Embryonic facial prominence (tissue), 1 donor: ENCODE results near the gene NAA11.

Experiments used
- DNase-seq: peaks from one replicate; pipeline ENCODE4 v3.0.0-alpha.2; 2016; ENCODE audit errors: extremely low spot score

NAA11 gene

DNA sequence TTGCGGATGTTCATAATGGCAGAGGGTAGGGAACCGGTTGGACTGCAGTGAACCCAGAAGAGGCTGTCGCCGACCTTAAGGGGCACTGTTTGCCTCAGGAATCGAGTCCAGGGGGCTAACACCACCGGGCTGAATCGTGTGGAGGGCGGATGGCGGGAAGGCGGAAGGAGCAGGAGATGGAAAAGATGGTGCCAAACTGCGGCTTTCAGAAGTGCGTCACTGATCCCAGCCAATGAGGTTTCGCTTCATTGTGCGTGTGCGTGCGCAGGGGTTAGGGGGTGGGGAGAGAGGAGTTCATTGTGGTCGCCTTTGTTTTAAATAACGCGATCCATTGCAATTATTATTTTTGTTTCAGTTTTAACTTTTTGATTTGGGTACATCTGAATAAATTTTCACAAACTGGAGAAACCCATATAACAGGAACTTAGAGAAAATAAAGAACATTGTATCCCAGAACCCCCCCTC, at the start of gene NAA11:
NAA11 (minus strand) TSS at position 198 of the 465 bp plus-strand sequence; CDS start at position 14, 184 bp downstream.
- DNase-seq: no peak

DNA sequence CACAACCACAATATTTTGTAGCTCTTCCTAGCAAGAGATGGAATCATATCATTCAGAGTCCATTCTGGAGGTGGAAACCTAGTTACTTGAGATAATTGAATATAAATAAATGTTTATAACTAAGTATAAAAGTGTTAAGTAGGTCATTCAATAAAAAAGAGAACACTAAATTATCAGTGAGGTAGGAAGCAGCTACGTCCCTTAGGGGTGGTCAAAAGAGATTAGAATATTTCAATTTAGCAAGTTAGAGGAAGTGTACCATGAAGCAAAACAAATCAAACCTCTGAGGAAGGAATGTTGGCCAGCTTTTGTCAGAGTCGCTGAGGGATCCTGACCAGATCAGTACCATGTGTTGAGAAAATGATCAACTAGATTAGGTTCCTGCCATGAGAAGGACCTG, 44.2 kb upstream of the NAA11 start:
- no peak for DNase-seq

DNA sequence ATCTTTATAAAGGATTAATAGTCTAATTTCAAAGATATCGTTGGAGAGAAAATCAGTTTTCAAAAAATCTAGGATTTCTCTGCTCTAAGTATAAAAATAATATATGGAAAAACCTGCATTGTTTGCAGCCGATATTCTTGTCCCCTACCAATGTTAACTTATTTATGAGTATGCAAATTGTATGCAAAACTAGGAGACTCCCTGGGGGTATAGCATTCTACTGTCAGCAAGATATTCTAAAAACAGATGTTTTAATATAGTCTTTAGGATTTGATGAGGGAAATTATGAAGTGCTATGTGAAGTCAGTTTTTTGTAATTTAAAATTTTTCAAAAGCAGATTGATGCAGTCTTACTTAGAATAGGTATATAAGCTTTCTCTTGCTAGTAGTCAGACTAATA, 41.2 kb upstream of the NAA11 start:
- no peak for DNase-seq

DNA sequence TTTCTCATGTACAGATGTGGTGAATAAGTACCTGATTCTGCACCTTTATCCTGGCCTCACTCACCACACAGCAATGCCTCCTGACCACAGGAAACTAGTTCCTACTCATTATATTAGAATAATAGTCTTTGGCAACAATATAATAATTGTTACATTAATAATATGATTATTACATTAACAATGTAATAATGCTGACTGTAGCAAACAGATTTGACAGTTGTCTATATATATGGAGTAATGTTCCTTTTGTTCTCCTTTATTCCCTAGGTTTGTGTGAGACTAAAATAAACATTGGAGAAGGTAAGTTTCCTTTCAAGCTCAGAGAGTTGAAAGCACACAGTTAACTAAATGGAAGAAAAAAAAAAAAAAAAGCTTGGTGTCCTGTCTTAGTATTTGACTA, 40.6 kb upstream of the NAA11 start:
- no peak for DNase-seq

DNA sequence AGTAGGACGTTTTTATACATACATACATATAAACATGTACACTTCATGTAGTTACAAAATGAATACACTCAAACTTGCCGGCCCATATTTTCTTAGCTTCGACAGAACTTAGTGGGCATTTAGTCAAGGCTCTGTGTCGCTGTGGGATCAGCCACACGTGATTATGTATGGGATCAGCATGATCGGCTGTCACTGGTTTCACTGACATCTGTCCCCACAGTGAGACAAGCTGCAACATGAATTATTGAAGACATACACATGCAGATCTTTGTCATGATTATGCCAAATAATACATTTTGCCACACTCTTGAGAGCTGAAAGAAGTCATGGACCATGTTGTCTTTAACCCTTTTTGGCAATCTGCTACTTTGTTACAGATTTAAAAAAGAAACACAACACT, 38.2 kb upstream of the NAA11 start:
- DNase-seq: no peak

DNA sequence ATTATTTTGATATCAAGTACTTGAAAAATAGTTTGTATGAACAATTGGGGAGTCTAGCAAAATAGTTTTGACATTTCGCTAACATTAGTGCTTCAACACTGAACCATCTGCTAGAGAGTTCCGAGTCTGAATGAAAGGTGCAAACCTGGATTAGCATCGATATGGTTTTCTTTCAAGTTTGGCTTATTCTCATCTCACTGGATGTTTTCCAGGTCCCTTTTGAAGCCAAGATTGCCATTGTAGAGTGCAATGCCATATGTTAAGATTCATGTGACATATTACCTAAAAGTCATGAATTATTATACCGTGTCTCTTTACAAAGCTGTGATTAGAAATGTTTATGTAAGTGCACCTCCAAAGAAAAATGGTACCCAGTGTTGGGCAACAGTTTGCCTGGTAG, 36.8 kb upstream of the NAA11 start:
- DNase-seq: no peak

DNA sequence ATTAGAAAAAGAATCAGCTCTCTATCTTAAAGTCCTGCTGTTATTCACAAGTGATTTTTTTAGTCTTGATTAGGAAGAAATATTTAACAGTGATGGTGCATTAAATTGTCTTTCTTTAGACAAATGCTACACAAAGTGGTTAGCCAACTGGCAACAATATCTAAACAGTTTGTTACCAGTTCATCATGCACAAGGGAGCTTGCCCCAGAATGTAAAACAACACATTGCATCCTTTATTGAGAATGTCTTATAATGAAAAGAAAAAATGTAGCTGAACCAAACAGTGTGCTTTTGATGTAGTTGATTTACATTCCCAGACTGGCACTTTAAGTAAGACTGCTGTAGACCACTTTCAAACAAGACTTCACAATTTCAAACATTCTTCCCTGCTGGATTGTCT, 34.1 kb upstream of the NAA11 start:
- DNase-seq: no peak

DNA sequence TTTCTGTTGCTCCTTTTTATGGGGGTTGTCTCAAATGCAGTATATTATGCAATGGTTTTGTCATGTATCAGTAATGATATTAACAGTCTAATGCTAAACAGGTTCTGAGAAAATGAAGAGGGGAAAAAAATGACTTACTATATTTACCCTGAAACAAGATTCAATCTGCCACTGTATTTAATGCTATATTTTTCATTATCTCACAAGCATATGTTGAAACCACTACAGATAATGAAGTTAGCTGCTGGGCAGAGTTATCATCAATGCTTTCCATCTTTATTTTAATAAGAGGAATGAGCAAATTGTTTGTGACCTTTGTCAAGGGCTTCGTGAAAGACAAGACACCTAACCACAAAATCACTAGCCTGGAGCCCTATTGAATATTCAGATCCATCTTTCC, 32.6 kb upstream of the NAA11 start:
- DNase-seq: no peak

DNA sequence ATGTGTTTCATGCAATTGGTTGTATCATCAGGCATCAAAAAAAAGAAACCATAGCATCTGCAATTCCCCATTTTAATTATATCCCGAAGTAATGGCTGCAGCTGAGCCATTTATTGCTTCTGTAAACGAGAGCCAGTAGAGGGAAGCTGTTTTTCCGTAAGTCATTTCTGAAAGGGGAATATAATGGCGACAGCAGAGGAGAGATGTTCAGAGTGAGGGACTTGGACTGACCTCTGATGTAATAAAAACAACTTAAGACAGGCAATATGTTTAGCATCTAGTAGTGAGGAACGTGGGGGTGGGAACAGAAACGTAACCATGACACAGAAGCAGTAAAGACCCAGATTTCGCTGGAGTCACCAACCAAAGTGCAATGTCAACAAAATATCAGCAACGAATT, 31.5 kb upstream of the NAA11 start:
- no peak for DNase-seq

DNA sequence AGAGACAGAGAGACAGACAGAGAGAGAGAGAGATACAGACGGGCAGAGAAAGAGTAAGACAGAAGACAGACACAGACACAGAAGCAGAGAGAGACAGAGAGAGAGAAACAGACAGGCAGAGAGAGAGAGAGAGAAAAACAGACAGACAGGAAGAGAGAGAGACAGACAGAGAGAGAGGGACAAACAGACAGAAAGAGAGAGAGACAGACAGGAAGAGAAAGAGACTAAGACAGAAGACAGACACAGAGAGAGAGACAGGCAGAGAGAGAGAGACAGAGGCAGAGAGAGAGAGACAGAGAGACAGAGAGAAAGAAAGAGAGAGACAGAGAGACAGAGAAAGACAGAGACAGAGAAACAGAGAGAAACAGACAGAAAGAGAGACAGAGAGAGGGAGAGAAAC, 27.2 kb upstream of the NAA11 start:
- DNase-seq: no peak

DNA sequence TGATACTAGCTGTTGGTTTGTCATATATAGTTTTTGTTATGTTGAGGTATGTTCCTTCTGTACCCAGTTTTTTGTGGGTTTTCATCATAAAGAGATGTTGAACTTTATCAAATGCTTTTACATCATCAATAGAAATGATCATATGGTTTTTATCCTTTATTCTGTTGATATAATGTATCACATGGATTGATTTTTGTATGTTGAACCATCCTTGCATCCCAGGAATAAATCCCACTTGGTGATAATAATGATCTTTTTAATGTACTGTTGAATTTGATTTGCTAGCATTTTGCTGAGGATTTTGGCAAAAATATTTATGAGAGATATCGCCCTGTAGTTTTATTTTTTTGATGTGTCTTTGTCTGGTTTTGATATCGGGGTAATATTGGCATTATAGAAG, 22.5 kb upstream of the NAA11 start:
- no peak for DNase-seq

DNA sequence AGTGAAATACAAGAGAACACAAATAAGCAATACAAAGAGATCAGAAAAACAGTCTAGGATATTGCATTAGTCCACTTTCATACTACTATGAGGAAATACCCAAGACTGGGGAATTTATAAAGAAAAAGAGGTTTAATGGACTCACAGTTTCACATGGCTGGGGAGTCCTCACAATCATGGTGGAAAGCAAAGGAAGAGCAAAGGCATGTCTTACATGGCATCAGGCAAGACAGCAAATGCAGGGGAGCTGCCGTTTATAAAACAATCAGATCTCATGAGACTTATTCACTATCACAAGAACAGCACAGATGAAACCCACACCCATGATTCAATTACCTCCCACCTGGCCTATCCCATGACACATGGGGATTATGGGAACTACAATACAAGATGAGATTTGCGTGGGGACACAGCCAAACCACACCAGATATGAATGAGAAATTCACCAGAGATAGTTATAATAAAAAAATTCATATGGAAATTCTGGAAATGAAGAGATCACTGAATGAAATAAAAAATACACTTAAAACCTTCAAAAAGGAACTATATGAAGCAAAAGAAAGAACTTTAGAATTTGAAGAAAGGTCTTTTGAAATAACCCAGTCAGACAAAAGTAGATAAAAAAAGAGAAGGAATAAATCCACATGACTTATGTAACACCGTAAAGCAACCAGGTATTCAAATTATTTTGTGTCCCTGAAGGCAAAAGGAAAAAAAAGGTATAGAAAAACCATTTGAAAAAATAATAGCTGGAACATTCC, 16.2 kb upstream of the NAA11 start:
- DNase-seq: no peak

DNA sequence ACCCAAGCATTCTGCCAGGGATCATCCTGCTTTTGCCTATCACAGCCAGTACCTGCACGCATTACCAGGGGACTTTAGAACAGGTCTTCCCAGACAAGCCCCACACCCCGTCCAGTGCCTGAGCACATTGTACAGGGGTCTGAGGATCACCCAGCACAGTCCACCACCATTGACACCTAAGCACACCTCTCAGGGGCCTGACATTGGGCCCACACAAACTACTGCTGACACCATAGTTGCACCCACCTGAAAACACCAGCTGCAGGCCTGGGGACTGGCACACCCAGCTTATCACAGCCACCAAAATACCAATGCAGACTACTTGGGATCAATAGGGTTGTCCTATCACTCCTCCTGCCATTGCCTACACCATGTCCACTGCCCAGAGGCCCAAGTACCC, 14.7 kb upstream of the NAA11 start:
- no peak for DNase-seq

DNA sequence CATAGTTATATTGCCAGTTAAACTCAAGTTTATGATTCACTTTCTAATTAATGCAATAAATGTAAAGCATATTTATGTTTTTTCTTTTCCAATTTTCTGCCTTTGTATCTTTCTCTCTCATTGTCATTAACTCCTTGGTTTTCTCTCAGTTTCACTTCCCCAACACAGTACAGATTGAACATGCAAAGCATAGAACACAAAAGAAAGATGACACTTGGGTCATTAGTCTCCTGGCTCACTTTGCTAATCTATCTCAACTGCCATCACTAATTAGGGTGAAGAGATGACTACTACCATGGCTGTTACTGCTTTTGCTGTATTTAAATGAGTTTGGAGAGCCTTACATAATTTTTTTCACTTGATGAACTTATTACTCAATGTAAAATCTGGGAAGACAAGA, 12.3 kb upstream of the NAA11 start:
- no peak for DNase-seq

DNA sequence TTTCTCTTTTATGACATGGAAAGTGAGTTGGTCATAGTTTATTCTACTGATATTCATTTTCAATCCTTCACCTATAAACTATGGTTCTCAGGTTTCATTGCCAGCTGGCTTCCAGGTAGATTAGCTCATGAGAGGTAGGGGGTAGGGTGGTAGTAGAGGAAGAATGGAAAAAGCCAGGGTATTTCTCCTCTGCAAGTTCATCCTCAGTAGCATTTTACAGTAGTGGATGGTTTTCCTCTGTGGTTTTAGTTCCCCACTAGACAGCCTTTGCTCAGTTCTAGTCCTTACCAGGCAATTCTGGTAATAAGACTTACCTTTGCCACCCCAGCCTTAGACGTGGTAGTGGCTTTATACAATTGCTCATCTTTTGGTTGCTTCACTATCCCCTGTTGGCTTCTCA, 8.9 kb upstream of the NAA11 start:
- no peak for DNase-seq

DNA sequence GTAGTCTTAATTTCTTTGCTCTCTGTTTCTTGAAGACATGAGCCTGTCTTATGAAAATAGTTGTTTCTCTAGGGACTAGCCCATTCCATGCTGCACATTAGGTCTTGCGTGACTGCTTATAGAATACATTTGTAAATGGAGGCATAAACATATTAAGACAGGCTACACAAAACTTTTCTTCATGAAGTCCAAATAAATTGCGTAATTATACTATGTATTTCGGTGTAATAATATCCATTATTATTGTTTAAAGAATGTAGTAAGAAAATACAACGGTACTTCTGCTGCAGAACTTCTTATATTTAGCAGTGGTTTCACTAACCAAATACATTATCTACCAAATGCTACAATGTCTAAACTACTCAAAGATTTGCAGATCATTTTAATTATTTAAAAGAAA, 8.5 kb upstream of the NAA11 start:
- DNase-seq: no peak

DNA sequence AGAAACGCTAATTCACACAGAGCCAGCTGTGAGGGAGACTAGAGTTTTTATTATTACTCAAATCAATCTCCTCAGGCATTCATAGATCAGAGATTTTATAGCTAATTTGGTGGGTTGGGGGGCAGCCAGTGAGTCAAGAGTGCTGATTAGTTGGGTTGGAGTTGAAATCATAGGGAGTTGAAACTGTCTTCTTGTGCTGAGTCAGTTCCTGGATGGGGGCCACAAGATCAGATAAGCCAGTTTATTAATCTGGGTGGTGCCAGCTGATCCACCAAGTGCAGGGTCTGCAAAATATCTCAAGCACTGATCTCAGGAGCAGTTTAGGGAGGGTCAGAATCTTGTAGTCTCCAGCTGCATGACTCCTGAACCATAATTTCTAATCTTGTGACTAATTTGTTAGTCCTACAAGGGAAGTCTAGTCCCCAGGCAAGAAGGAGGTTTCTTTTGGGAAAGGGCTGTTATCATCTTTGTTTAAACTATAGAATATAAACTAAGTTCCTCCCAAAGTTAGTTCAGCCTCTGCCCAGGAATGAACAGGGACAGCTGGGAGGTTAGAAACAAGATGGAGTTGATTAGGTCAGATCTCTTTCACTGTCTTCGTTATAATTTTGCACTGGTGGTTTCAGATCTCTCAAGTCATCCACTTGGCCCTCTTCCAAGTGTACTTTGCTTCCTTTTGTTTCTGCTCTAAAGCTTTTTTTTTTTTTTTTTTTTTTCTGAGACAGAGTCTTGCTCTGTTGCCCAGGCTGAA, 5.4 kb upstream of the NAA11 start:
- DNase-seq: no peak

DNA sequence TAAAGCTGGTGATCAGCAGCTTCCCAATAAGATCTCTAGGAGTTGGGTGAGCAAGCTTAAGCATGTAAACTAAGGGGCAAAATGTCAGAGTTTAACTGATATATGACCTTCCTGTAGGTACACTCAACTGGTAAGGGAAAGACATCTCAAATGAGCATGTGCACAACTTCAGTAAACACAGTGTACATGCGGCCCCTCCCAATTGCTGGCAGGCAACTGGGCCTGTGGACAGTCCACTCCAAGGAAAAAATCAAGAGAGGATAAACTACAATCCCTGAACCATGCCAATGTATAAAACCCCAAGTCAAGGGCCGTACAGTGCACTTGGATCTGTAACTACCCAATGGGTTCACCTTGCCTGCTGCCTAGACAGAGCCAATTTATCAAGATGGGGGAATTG, 4.9 kb upstream of the NAA11 start:
- DNase-seq: no peak

DNA sequence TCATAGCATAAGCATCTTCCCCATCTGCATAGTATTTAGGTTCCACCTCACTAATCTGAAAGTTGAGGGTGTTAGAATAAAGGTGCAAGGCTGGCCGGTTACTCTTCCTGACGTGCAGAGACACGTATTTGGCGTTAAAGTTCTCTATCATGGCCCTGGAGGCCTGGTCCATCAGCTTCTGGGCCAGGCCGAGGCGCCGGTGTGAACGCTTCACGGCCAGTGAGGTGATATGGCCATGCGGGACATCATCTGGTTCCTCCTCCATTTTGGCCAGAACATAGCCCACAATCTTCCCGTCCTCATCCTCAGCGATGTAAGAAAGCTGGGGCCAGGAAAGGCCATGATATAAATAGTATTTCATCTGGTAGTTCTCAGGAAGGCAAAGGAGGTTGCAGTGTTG, 425 bp downstream of the NAA11 start:
- DNase-seq: no peak

DNA sequence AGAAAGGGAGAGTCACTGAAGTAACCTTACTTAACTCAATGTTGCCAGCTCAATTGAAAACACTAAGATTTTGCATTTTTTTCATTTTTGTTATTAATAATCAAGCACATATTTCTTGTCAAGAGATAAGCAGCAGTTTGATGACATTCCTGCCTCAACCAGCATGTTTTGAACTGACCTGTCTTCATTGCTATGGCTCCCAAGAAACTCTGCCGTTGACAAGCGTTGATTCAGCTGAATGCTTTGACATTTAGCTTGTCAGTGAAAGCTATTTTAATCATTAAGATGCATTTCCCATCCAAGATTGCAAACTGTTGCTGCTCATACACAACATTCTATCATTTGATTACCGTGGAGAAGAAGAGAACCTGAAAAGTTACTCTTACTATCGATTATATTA, 5.9 kb downstream of the NAA11 start:
- no peak for DNase-seq

DNA sequence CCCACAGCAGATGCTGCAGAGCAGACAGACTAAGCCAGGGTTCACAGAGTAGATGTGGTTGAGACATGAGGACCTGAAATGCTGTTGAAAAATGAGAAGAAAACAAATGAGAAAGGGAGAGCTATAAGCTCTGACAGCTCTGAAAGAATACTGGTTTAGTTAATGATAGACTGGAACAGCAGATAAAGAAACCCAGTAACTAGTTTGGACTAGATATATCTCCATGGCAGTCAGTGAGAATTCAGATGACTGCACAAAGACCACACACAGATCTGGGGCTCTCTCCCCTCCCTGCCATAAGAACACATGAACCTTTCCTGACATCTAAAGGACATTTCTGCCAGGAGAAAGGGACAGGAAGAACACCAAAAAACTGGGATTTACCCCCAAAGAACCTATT, 8.2 kb downstream of the NAA11 start:
- DNase-seq: no peak

DNA sequence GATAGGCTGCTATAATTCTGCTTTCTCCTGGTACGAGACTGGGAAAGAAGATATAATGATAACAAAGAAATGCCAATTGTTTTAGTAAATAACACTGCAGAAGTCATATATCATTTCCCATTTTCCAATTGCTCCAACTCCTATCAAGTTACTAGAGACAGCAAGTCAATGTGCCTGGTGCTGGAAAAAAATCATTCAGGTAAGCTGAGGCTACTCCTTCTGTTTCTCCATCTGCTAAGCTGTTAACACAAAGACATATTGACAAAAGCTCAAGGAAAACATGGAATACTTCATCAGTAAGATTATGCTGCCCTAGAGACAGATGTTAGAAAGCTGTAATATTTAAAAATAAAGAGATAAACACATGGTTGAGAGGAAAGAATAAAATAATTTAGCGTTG, 10.0 kb downstream of the NAA11 start:
- DNase-seq: no peak

DNA sequence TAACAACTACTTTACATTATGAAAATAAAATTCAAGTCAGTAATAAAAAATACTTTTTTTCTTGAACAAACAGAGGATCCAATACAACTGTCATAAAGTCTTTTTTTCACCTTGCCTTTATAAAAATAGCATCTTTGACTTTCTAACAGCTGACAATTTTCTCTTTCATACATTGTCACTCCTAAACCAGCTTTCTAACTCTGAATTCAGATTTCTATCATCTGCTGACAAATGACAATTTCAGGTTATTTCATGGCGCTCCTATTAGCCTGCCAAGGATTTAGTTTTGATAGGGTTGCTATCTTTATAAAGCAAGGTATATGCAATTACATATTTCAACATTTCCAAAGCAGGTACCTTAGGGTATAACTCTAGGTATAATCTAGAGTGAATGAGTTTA, 14.6 kb downstream of the NAA11 start:
- no peak for DNase-seq
